ENCODE measurements around the gene CPD.

DNA sequence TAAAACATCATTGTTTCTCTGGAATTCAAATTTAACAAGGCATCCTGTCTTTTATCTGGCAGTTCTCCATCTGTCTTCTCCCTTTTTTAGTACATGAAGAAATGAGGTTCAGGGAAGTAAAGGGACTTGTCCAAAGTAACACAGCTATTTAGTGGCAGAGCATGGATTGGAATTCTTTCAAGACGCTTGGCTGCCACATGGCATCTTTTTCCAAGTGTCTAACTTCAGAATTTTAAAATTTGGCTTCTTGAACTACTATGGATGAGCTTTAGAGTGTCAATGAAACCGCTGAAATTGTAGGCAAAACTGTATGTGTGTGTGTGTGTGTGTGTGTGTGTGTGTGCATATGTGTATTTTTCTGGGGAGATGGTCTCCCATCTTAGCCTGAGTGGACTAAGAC, 39.6 kb upstream of the CPD start:
- TF ChIP-seq CTCF (IDR thresholded peaks at IDR 0.05 in 4 of 5, conservative IDR thresholded peaks at IDR 0.05 in 1 of 5) (no peak), POLR2A (IDR thresholded peaks at IDR 0.05) (no peak)

All from gastrocnemius medialis (tissue), 4 donors.